Muscle of leg (tissue), 11 donors: ENCODE results near the gene GSX1. TPM values are rescaled to one million over a fixed set of nuclear protein-coding genes. Genes with fewer than 3 reads are reported as not detected.

ENCODE experiments used
- DNase-seq: peaks from one replicate; pipeline ENCODE4 v3.0.0; 2013
- H3K27ac ChIP-seq: one replicate; pipeline ENCODE4 v1.5.1; 2013; ENCODE audit warnings: mild to moderate bottlenecking, low read length, control low read depth
- H3K27me3 ChIP-seq: one replicate; pipeline ENCODE4 v1.6.1; 2013; ENCODE audit warnings: low read length; ENCODE audit not compliant: control insufficient read depth, insufficient read depth
- H3K36me3 ChIP-seq: one replicate; pipeline ENCODE4 v1.6.1; 2013; ENCODE audit warnings: low read length; ENCODE audit not compliant: control insufficient read depth, insufficient read depth
- H3K4me1 ChIP-seq: one replicate; pipeline ENCODE4 v1.6.1; 2013; ENCODE audit warnings: low read length; ENCODE audit not compliant: control insufficient read depth, insufficient read depth
- H3K4me3 ChIP-seq: one replicate; pipeline ENCODE4 v1.5.1; 2013; ENCODE audit warnings: low read length, control low read depth
- H3K9me3 ChIP-seq: replicated peaks from 2 replicates; pipeline ENCODE4 v1.6.1; 2013; ENCODE audit warnings: low read depth, low read length; ENCODE audit not compliant: control insufficient read depth
- WGBS: methylation state at CpG from one replicate; pipeline ENCODE4 v1.1.5; 2013; ENCODE audit warnings: missing lambda C conversion rate; ENCODE audit not compliant: insufficient coverage; 5-methylcytosine and 5-hydroxymethylcytosine counted together
- polyA plus RNA-seq, 8 donors: library from polyadenylated mRNA; unstranded; fragments of 120-200 nt; gene quantifications; one replicate each; pipeline versions ENCODE4 v1.2.1 to v1.2.3, GENCODE V29; 2013; ENCODE audit warnings: inconsistent platforms in 1 of 8, low replicate concordance in 1 of 8; ENCODE audit not compliant: insufficient read length in 8 of 8, insufficient read depth in 1 of 8
- total RNA-seq: library from RNA; stranded (reverse); fragments of 120-200 nt; gene quantifications from one replicate; pipeline ENCODE4 v1.2.4, GENCODE V29; 2013

Gene GSX1
- total and polyA plus RNA-seq, 9 donors = not detected

DNA sequence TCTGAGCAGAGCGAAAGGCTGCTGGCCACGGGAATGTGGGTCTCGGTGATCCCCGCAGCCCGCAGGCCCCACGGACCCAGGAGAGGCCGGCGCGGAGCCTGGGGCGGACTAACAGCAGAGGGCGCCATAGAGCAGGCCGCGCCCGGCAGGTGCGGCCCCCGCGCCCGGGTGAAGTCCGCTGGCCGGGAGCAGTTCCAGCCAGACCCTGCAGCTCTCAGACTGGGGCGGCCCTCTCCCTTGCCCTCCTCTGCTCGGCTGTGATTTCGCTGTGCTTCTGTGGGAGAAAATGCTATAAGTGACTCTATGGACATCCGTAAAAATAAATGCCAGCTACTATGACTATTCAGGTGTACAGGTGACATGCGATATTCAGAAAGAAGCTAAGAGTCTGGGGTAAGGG, 37.7 kb downstream of the GSX1 start:
- Histone ChIP-seq H3K9me3 (no peaks in the 10 kb centered on the region), H3K4me3 (no peak overlapping the region), H3K27ac (no peak overlapping the region), H3K27me3 (peaks cover 60% of the 10 kb centered on the region), H3K36me3 (no peaks in the 10 kb centered on the region), H3K4me1 (peaks cover 7% of the 10 kb centered on the region)
- WGBS = 2% methylated on average over 22 of the region's 25 CpGs
- DNase-seq = peak; percentile 36

DNA sequence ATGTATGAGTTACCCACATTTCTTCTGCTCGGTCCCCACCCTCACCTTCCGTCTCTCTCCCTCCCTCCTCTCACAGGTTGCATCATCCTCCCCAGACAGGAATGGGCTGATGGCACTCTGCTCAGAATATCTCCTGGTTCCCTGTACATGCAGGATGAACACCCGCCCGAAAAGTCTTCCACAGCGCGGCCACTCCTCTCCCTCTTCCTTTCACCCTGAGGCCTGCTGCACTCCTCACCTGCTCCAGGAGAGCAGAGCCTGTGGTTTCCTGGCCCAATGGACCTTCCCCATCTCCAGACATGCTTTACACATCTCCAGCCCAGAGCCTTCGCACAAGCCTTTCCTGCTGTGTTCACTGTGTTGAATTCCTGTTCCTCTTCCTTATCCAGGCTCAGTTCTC, 40.9 kb downstream of the GSX1 start:
- H3K27me3 ChIP-seq = peaks cover 36% of the 10 kb centered on the region
- H3K36me3 ChIP-seq = no peaks in the 10 kb centered on the region
- no peaks in the 10 kb centered on the region for H3K9me3 ChIP-seq
- peaks cover 5% of the 10 kb centered on the region for H3K4me1 ChIP-seq
- 80% methylated on average over 6 of the region's 7 CpGs for WGBS
- no peak for DNase-seq
- no peak overlapping the region for H3K4me3 ChIP-seq
- H3K27ac ChIP-seq = no peak overlapping the region

DNA sequence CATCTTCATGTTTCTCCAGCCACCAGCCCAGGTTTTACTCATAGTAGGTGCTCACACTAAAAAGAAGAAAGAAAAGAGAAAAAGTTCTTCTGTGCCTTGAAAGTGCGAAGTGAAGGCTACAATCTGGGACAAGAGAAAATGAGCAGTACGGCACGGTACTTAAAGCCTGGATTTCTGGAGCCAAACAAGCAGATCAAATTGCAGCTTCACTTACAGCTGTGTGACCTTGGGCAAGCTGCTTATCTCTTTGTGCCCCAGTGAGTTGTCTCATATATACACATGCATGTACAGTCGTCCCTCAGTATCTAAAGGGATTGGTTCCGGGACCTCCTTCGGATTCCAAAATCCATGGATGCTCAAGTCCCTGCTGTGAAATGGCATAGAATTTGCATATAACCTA, 41.8 kb downstream of the GSX1 start:
- no peak overlapping the region for H3K4me3 ChIP-seq
- H3K27ac ChIP-seq = no peak overlapping the region
- DNase-seq = no peak
- no peaks in the 10 kb centered on the region for H3K36me3 ChIP-seq
- WGBS = 72% methylated on average over 3 of the region's 6 CpGs
- H3K4me1 ChIP-seq = peaks cover 5% of the 10 kb centered on the region
- H3K9me3 ChIP-seq = no peaks in the 10 kb centered on the region
- peaks cover 31% of the 10 kb centered on the region for H3K27me3 ChIP-seq

DNA sequence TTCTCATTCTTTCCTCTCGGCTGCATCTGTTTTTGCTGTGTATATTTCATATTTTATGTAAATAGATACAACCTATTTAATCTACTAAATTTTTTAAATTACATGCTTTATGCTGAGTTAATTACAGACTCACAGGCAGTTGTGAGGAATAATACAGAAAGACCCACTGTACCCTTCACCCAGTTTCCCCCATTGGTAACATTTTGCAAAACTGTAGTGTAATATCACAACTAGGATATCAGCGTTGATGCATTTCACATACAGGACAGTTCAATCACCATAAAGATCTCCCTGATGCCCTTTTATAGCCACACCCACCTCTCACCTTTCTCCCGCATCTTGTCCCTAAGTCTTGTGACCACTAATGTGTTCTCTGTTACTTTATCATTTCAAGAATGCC, 43.5 kb downstream of the GSX1 start:
- Histone ChIP-seq H3K4me1 (no peaks in the 10 kb centered on the region), H3K36me3 (no peaks in the 10 kb centered on the region), H3K27me3 (peaks cover 25% of the 10 kb centered on the region), H3K4me3 (no peak overlapping the region), H3K9me3 (no peaks in the 10 kb centered on the region), H3K27ac (no peak overlapping the region)
- no peak for DNase-seq
- 100% methylated on average over 1 of the region's 3 CpGs for WGBS

DNA sequence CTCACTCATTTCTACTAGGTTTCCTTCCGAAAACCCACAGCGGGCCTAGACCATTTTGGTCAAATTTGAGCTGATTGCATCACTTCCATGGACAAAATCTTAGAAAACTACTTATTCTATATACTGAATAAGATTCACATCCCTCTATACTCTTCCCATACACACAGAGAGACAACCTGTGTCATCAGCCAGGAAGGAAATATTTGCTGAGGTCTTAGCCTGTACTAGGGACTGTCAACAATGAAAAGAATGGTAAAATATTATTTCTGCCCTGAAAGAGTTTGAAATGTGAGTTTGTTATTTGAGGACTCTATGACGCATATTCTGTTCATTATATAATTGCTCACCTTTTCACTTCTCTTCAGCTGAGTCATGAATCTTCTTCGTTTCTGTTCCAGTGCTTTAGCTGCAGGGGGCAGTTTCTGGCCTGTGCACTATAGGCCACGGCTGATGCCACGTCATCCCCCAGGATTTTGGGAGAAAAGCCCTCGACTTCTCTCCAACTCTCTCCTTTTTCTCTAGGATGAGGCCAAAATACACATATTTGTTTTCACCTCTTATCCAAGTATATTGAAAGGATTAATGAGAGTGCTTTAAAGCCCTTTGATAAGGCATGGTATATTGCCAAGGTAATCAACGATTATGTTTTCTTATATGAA, 47.7 kb downstream of the GSX1 start:
- no peaks in the 10 kb centered on the region for H3K36me3 ChIP-seq
- whole genome bisulfite sequencing = 68% methylated on average over 6 of the region's 8 CpGs
- H3K27me3 ChIP-seq = peaks cover 11% of the 10 kb centered on the region
- DNase-seq = no peak
- no peaks in the 10 kb centered on the region for H3K4me1 ChIP-seq
- H3K4me3 ChIP-seq = no peak overlapping the region
- no peak overlapping the region for H3K27ac ChIP-seq
- no peaks in the 10 kb centered on the region for H3K9me3 ChIP-seq

DNA sequence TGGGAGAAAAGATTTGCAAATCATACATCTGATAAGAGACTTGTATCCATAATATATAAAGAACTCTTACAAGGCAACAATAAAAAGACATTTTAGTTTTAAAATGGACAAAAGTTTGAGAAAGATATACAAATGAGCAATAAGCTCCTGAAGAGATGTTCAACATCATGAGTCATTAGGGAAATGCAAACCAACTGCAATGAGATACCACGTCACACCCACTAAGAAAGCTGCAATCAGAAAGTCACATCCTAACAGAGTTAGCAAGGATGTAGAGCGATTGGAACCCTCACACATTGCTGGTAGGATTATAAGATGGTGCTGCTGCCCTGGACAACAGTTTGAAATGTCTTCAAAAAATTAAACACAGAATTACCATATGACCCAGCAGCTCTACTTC, 50.3 kb downstream of the GSX1 start:
- no peaks in the 10 kb centered on the region for H3K4me1 ChIP-seq
- peaks cover 9% of the 10 kb centered on the region for H3K27me3 ChIP-seq
- WGBS = no CpG with 5 or more reads among the region's 2 CpGs
- DNase-seq = no peak
- H3K4me3 ChIP-seq = no peak overlapping the region
- H3K27ac ChIP-seq = no peak overlapping the region
- H3K9me3 ChIP-seq = no peaks in the 10 kb centered on the region
- no peaks in the 10 kb centered on the region for H3K36me3 ChIP-seq

Other genes with a start within 250 kb of the GSX1 start
- gene LNX2, start 172.0 kb upstream of the GSX1 start, total RNA-seq = 4.5 TPM
- gene LNX2, start 172.0 kb upstream of the GSX1 start, polyA plus RNA-seq = 1 to 10 TPM; 3.9 to 7.1 (median 5.2) TPM
- gene POLR1D, start 170.6 kb upstream of the GSX1 start, total RNA-seq = 98.0 TPM
- gene POLR1D, start 170.6 kb upstream of the GSX1 start, polyA plus RNA-seq = 100 to 1,000 TPM; 103 to 146 (median 111) TPM
- not detected for gene PDX1, start 127.5 kb downstream of the GSX1 start, total RNA-seq
- 1 to 10 TPM in 1 of 8 donors, under 1 TPM in 1, not detected in 6; 0.32 to 1.1 TPM for gene PDX1, start 127.5 kb downstream of the GSX1 start, polyA plus RNA-seq
- gene CDX2, start 176.8 kb downstream of the GSX1 start, total RNA-seq = not detected
- gene CDX2, start 176.8 kb downstream of the GSX1 start, polyA plus RNA-seq = 1 to 10 TPM in 1 of 8 donors, under 1 TPM in 1, not detected in 6; 0.98 to 5.3 TPM
- not detected for gene URAD, start 196.2 kb downstream of the GSX1 start, total RNA-seq
- 1 to 10 TPM in 1 of 8 donors, under 1 TPM in 1, not detected in 6; 0.53 to 1.5 TPM for gene URAD, start 196.2 kb downstream of the GSX1 start, polyA plus RNA-seq